ENCODE results near the gene EPB41L4B.

GRCh38 chr9:109203761-109204360 is 117.0 kb downstream of the EPB41L4B start:
- no peak for TF ChIP-seq POLR2A (IDR thresholded peaks at IDR 0.05)
- no peak for TF ChIP-seq CTCF (IDR thresholded peaks at IDR 0.05)
